NCI-H446 treated with DMSO at 0.1 percent for 48 hours (cell line): ENCODE measurements around the gene ANKRD45.
"Not testable (repeated sequence)": the region's sequence is repeated elsewhere in the genome, so short reads cannot be mapped to it uniquely, and the experiment has no call there.

ENCODE experiments used
- DNase-seq: peaks from one replicate; lab custom pipeline; 2025; lab: John Stamatoyannopoulos, UW

Gene ANKRD45

GRCh38 chr1:173572201-173572873 lies 97.3 kb downstream of the ANKRD45 start:
- no peak for DNase-seq

GRCh38 chr1:173570370-173571007 lies 99.2 kb downstream of the ANKRD45 start:
- no peak for DNase-seq

- DNase-seq = no peak
Measured at GRCh38 chr1:173568483-173568882, 101.2 kb downstream of the ANKRD45 start.

- DNase-seq = not testable (repeated sequence)
Measured at GRCh38 chr1:173563846-173564245, 105.8 kb downstream of the ANKRD45 start.

- no peak for DNase-seq
Measured at GRCh38 chr1:173562813-173563212, 106.8 kb downstream of the ANKRD45 start.

GRCh38 chr1:173561263-173561662 lies 108.4 kb downstream of the ANKRD45 start:
- no peak for DNase-seq

GRCh38 chr1:173560285-173560880 lies 109.3 kb downstream of the ANKRD45 start:
- no peak for DNase-seq
